Skin epidermis (tissue), 12 donors: ENCODE results near the gene HMSD.
"Not testable (repeated sequence)": the region's sequence is repeated elsewhere in the genome, so short reads cannot be mapped to it uniquely, and the experiment has no call there.

Experiments
- H3K27ac ChIP-seq, 21 experiments: fragments of 200-600 bp; sonication (generic) in 11 of 21; one replicate each; pipeline ENCODE4 v1.5.0; 2020; ENCODE audit warnings: mild to moderate bottlenecking in 3 of 21, inconsistent platforms in 2 of 21, moderate library complexity in 2 of 21
- H3K4me3 ChIP-seq, 7 experiments: fragments of 200-600 bp; sonication (generic) in 2 of 7; one replicate each; pipeline ENCODE4 v1.5.0; 2020; ENCODE audit warnings: inconsistent platforms in 2 of 7, mild to moderate bottlenecking in 2 of 7, moderate library complexity in 1 of 7

The HMSD gene

GRCh38 chr18:63949068-63949737 is at the start of gene HMSD:
Gene HMSD (plus strand): TSS chr18:63949301. CDS start chr18:63953456, 4,155 bp downstream.
- no peak within 1 kb of the TSS for H3K27ac ChIP-seq
- peak within 1 kb of the TSS in 5 of 7 experiments; percentile 4 to 26 (median 14) for H3K4me3 ChIP-seq

- no peak overlapping the region for H3K4me3 ChIP-seq
- no peak overlapping the region for H3K27ac ChIP-seq
Measured at GRCh38 chr18:63903851-63904570, 45.1 kb upstream of the HMSD start.

- H3K4me3 ChIP-seq, result no peak overlapping the region
- H3K27ac ChIP-seq, result no peak overlapping the region
Measured at GRCh38 chr18:63904694-63905093, 44.4 kb upstream of the HMSD start.

- H3K27ac ChIP-seq, result no peak overlapping the region
- H3K4me3 ChIP-seq, result no peak overlapping the region
Measured at GRCh38 chr18:63905361-63905760, 43.7 kb upstream of the HMSD start.

- Histone ChIP-seq H3K27ac (no peak overlapping the region), H3K4me3 (no peak overlapping the region)
Measured at GRCh38 chr18:63906056-63906455, 43.0 kb upstream of the HMSD start.

GRCh38 chr18:63907664-63908063 is 41.4 kb upstream of the HMSD start, which contains the start of gene SERPINB10:
Gene SERPINB10 (plus strand): TSS chr18:63907958. CDS start chr18:63915511, 7,553 bp downstream.
- no peak within 1 kb of the TSS for H3K27ac ChIP-seq
- no peak within 1 kb of the TSS for H3K4me3 ChIP-seq

GRCh38 chr18:63908858-63909257 is 40.2 kb upstream of the HMSD start:
- Histone ChIP-seq H3K27ac (no peak overlapping the region), H3K4me3 (no peak overlapping the region)

- H3K27ac ChIP-seq, result no peak overlapping the region
- H3K4me3 ChIP-seq, result no peak overlapping the region
Measured at GRCh38 chr18:63909870-63910269, 39.2 kb upstream of the HMSD start.

- no peak overlapping the region for H3K27ac ChIP-seq
- no peak overlapping the region for H3K4me3 ChIP-seq
Measured at GRCh38 chr18:63917817-63918216, 31.3 kb upstream of the HMSD start.

- no peak overlapping the region for H3K27ac ChIP-seq
- H3K4me3 ChIP-seq, result no peak overlapping the region
Measured at GRCh38 chr18:63922049-63922448, 27.1 kb upstream of the HMSD start.

- H3K27ac ChIP-seq, result no peak overlapping the region
- H3K4me3 ChIP-seq, result no peak overlapping the region
Measured at GRCh38 chr18:63924551-63924950, 24.6 kb upstream of the HMSD start.

GRCh38 chr18:63928331-63928730 is 20.8 kb upstream of the HMSD start:
- H3K27ac ChIP-seq, result no peak overlapping the region
- H3K4me3 ChIP-seq, result no peak overlapping the region

- not testable (repeated sequence) for H3K4me3 ChIP-seq
Measured at GRCh38 chr18:63929369-63929768, 19.7 kb upstream of the HMSD start.

GRCh38 chr18:63930773-63931354 is 18.2 kb upstream of the HMSD start:
- Histone ChIP-seq H3K27ac (no peak overlapping the region), H3K4me3 (no peak overlapping the region)

More at GRCh38 chr18:63929369-63929768, 19.7 kb upstream of the HMSD start:
- H3K27ac ChIP-seq, result not testable (repeated sequence)

GRCh38 chr18:63936156-63936931 is 12.8 kb upstream of the HMSD start:
- Histone ChIP-seq H3K27ac (peak overlapping the region in 12 of 21 experiments; percentile 1 to 73 (median 44)), H3K4me3 (peak overlapping the region; percentile 41 to 65 (median 55))

- peak overlapping the region; percentile 41 to 65 (median 55) for H3K4me3 ChIP-seq
- H3K27ac ChIP-seq, result peak overlapping the region in 4 of 21 experiments; percentile 11 to 73 (median 64)
Measured at GRCh38 chr18:63936932-63937393, 12.1 kb upstream of the HMSD start.

- no peak overlapping the region for H3K27ac ChIP-seq
Measured at GRCh38 chr18:63940008-63940407, 9.1 kb upstream of the HMSD start.

GRCh38 chr18:63940543-63941050 is 8.5 kb upstream of the HMSD start:
- not testable (repeated sequence) for H3K4me3 ChIP-seq, H3K27ac ChIP-seq

More at GRCh38 chr18:63940008-63940407, 9.1 kb upstream of the HMSD start:
- H3K4me3 ChIP-seq, result no peak overlapping the region

GRCh38 chr18:63947051-63947790 is 1.9 kb upstream of the HMSD start:
- Histone ChIP-seq H3K27ac (no peak overlapping the region), H3K4me3 (no peak overlapping the region)
